ENCODE results near the gene ZC3H11A. TPM values are rescaled to one million over a fixed set of nuclear protein-coding genes. Genes with fewer than 3 reads are reported as not detected.
"Not testable (repeated sequence)": the region's sequence is repeated elsewhere in the genome, so short reads cannot be mapped to it uniquely, and the experiment has no call there.

Gene ZC3H11A
- total RNA-seq (2014; rRNA removed; shearing (Covaris generic)) = 81.1 and 108 TPM in 2 replicates

DNA sequence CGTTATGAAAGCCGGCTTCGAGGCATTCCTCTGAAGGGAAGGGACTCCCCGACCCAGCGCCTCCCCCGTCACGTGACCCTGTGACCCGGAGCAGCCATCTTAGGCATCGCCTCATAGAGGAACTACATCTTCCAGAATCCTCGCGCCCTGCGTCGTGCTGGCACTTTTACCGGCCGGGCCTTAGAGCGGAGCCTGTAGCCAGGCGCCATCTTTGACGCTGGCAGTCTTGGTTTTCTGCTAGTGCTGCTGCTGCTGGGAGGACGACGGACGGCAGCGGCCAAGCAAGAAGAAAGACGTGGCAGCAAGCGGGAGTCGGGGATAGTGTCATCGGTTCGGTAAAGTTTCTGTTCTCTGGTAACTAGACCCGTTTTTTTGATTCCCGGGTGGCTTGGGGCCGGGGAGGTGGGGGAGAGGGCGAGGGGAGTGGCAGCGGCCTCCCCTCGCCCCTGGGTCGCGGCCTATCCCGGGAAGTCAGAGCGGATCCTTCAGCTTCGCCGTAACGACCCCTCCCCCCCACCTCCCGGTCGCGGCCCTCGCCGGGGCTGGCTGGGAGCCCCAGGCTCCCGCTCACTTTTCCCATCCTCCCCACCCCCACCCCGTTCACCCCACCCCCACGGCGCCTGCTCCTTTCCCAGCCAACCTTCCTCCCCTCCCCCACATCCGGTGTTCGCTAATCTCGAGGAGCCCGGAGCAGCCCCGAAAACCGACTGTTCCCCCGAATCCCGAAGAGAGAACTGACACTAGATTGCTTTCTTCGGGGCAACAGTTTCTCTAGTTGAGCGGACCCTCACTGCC is at the start of gene ZC3H11A, which contains the start of gene ZBED6:
ZC3H11A (plus strand) TSS at position 183 of the 795 bp plus-strand sequence. CDS start 21,448 bp downstream, outside the sequence.
ZBED6 (plus strand) TSS at position 183 of the 795 bp plus-strand sequence. CDS start 1,900 bp downstream, outside the sequence.
- DNase-seq (ENCODE audit: low read depth) = peak; percentile 99

DNA sequence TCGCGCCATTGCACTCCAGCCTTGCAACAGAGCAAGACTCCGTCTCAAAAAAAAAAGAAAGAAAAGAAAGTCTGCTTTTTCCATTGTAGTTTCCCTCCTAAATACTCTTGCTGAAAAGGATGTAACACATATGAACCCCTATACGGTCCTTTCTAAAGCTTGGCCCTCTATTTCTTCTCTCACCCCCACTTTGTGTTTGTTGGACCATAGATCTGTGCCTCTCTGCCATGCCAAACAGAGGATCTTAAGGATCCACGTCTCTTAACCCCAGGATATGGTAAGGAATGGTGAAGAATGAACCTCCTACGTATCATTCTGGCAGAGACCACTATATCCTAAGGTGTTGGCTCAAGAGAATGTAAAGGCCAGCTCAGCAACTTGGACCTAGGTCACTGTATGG is 49.1 kb upstream of the ZC3H11A start:
- DNase-seq (ENCODE audit: low read depth) = no peak

- no peak for DNase-seq (ENCODE audit: low read depth)
Observed at GRCh38 chr1:203751051-203751450, 44.4 kb upstream of the ZC3H11A start.

- not testable (repeated sequence) for DNase-seq (ENCODE audit: low read depth)
Observed at GRCh38 chr1:203751618-203752361, 43.6 kb upstream of the ZC3H11A start.

GRCh38 chr1:203754455-203754864 is 41.0 kb upstream of the ZC3H11A start:
- DNase-seq (ENCODE audit: low read depth) = no peak

DNA sequence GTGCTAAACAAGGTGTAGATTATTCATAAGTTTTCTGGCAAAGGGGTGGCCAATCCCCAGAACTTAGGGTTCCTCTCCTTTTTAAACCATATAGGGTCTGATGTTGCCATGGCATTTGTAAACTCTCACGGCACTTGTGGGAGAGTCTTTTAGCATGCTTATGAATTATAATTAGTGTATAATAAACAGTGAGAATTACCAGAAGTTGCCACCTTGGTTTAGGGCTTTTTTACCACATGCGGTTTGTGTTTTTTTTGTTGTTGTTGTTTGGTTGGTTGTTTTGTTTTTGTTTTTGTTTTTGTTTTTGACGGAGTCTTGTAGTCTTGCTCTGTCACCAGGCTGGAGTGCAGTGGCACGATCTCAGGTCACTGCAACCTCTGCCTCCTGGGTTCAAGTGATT is 39.4 kb upstream of the ZC3H11A start:
- DNase-seq (ENCODE audit: low read depth) = no peak

- DNase-seq (ENCODE audit: low read depth) = peak; percentile 57
Observed at GRCh38 chr1:203758749-203759148, 36.7 kb upstream of the ZC3H11A start.

DNA sequence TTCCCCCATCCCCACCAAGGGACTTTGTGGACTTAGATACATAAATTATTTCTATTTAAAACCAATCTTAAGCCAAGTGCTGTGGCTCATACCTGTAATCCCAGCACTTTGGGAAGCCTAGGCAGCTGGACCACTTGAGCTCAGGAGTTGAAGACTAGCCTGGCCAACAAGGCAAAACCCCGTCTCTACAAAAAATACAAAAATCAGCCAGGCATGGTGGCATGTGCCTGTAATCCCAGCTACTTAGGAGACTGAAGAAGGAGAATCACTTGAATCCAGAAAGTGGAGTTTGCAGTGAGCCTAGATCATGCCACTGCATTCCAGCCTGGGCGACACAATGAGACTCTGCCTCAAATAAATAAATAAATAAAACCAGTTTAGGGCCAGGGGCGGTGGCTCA is 34.9 kb upstream of the ZC3H11A start:
- DNase-seq (ENCODE audit: low read depth) = no peak

GRCh38 chr1:203761958-203762357 is 33.5 kb upstream of the ZC3H11A start:
- DNase-seq (ENCODE audit: low read depth) = peak; percentile 25

GRCh38 chr1:203763505-203763904 is 31.9 kb upstream of the ZC3H11A start:
- DNase-seq (ENCODE audit: low read depth) = no peak

DNA sequence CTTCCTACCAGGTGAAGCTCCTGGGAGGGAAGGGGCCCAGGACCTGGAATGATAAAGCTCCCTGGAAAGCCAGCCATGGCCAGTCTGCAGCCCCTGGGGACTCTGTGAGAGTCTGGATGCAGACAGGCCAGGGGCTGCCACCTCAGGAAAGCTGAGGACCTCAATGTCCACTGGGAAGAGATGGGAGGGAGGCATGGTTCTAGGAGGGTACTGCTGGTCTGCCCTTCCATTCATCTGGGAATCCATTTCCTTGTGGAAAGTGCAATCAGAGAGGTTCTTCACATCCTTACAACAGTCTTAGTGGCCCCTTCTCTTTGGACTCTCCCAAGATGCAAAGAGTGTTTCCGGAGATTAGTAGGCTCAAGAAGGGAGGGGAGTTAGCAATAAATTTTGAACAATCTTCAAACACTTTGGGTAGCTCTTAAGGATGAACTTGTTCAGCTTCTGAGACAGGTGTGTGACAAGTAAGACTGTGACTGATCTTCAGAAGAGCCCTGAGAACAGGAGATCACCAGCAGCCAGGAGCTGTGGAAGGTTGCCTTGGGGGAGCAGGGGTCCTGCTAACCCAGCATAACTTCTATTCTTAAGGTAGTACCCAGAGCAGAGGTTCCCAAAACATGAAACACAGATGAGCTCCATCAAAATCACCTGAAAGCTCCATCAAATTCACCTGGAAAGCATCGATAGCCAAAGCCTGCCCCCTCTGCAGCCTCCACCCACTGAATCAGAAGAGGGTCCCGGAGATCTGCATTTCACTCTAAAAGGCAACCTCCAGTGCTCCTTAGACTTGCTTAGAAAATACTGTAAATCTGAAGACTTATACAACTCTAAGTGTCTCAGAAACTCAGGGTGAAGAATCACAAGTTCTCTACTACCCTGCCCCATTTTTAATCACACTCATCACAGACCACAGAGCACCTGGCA is 31.1 kb upstream of the ZC3H11A start:
- no peak for DNase-seq (ENCODE audit: low read depth)

GRCh38 chr1:203765029-203765837 is 30.2 kb upstream of the ZC3H11A start, which contains the start of gene LAX1:
Gene LAX1, plus strand, starts transcription at chr1:203765183. Its CDS starts 383 bp downstream, at chr1:203765566.
- DNase-seq (ENCODE audit: low read depth) = no peak

- no peak for DNase-seq (ENCODE audit: low read depth)
Observed at GRCh38 chr1:203768256-203768655, 27.2 kb upstream of the ZC3H11A start.

GRCh38 chr1:203769505-203770343 is 25.7 kb upstream of the ZC3H11A start:
- DNase-seq (ENCODE audit: low read depth) = peak; percentile 91

GRCh38 chr1:203771901-203772301 is 23.5 kb upstream of the ZC3H11A start:
- DNase-seq (ENCODE audit: low read depth) = no peak

GRCh38 chr1:203772836-203773235 is 22.6 kb upstream of the ZC3H11A start:
- DNase-seq (ENCODE audit: low read depth) = no peak

DNA sequence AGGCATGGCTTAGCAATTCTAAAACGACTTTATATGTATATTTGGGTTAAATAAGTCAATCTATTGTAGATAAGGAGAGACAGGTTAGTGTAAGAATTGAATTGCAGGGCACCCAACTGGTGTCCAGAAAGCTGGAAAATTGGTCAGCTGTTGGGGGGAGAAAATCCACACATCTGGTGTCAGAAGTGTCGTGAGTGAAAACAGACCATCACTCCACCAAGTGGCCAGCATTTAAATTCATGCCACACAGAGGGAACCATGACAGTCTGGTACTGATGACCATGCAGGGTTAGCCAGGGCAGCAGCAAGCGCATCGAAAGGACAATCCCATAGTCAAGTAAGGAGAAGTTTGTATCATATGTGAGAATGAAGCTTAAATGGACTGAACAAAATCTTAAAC is 18.8 kb upstream of the ZC3H11A start:
- no peak for DNase-seq (ENCODE audit: low read depth)

DNA sequence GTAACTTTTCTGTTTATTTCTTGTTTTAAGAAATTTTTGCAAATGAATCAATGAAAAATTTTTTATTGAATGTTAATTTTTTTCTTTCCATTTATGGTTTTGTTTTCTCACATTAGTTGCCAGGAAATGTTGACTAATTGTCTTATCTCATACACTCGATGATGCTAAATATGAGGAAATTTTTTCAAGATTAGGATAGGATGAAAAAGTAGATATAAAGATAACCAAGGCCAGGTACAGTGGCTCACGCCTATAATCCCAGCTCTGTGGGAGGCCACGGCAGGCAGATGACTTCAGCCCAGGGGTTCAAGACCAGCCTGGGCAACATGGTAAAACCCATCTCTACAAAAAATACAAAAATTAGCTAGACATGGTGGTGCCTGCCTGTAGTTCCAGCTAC is 17.8 kb upstream of the ZC3H11A start:
- no peak for DNase-seq (ENCODE audit: low read depth)

GRCh38 chr1:203778146-203778545 is 17.3 kb upstream of the ZC3H11A start:
- DNase-seq (ENCODE audit: low read depth) = no peak

GRCh38 chr1:203778789-203779188 is 16.6 kb upstream of the ZC3H11A start:
- DNase-seq (ENCODE audit: low read depth) = no peak
